Epithelial cell of proximal tubule (primary cell): ENCODE data around the gene TXK. TPM values are rescaled to one million over a fixed set of nuclear protein-coding genes. Genes with fewer than 3 reads are reported as not detected.

ENCODE experiments used
- DNase-seq: peaks from one replicate; pipeline ENCODE4 v3.0.0-alpha.2; 2011; ENCODE audit warnings: low read depth
- H3K4me3 ChIP-seq: 2 replicates; pipeline ENCODE4 v1.5.1; 2011; ENCODE audit warnings: low read depth, mild to moderate bottlenecking, low read length
- total RNA-seq: library from RNA; depleted of rRNA; stranded (reverse); fragments of >200 nt; gene quantifications from 2 replicates; pipeline ENCODE4 v1.2.3, GENCODE V29; 2015
- TF ChIP-seq, protein P1 (sequence below): conservative IDR thresholded peaks from 2 replicates; pipeline ENCODE4 v1.5.1; 2012; ENCODE audit warnings: low read depth, mild to moderate bottlenecking, low read length

The TXK gene
- total RNA-seq, 1 donor from 2014 or later = 2.0 TPM

DNA sequence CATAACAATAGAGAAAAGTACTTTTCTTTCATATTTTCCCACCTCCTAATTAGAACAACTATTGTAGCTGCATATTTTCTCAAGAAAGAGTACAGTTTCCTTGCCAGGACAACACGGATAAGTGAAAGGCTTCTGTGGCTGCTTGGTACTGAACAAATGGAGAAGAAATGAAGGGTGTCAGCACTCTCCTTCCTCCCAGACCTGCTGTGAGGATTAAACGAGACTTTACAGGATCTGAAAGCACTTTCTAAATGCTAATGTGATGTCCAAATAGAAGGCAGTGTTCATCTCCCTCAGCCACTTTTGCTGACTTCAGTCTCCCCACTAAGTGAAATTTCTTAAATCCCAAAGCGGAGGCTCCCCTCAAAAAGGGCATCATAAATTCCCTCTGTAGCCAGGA lies 103.6 kb downstream of the TXK start:
- TF ChIP-seq, protein P1, sequence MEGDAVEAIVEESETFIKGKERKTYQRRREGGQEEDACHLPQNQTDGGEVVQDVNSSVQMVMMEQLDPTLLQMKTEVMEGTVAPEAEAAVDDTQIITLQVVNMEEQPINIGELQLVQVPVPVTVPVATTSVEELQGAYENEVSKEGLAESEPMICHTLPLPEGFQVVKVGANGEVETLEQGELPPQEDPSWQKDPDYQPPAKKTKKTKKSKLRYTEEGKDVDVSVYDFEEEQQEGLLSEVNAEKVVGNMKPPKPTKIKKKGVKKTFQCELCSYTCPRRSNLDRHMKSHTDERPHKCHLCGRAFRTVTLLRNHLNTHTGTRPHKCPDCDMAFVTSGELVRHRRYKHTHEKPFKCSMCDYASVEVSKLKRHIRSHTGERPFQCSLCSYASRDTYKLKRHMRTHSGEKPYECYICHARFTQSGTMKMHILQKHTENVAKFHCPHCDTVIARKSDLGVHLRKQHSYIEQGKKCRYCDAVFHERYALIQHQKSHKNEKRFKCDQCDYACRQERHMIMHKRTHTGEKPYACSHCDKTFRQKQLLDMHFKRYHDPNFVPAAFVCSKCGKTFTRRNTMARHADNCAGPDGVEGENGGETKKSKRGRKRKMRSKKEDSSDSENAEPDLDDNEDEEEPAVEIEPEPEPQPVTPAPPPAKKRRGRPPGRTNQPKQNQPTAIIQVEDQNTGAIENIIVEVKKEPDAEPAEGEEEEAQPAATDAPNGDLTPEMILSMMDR = no peak
- no peak overlapping the region for H3K4me3 ChIP-seq

DNA sequence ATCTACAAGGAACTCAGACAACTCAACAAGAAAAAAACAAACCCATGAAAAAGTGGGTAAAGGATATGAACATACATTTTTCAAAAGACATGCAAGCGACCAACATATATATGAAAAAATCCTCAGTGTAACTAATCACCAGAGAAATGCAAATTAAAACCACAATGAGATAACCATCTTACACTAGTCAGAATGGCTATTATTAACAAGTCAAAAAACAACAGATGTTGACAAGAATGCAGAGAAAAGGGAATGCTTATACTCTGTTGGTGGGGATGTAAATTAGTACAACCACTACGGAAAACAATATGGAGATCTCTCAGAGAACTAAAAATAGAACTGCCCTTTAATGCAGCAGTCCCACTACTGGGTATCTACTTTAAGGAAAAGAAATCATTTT lies 105.4 kb downstream of the TXK start:
- H3K4me3 ChIP-seq = no peak overlapping the region
- DNase-seq = no peak
- TF ChIP-seq, protein P1 = no peak

More for the DNA sequence above, 103.6 kb downstream of the TXK start:
- DNase-seq = no peak

DNA sequence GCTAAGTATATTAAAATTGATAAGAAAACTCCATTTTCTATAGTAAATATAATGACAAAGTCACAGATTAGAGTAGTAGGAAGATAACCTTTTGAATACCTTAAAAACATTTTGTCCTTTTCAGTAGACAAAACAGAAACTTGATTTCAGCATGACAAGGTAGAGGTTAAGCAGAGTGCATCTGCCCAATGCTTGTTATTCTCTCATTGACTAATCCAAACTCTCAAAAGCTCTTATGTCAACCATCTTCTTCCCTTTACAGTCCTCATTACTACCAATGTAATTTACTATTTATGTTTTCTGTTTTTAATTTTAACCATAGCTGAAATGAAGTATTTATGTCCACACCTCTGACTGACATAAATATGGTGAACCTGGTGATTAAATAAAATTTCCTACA lies 106.4 kb downstream of the TXK start:
- no peak overlapping the region for H3K4me3 ChIP-seq
- TF ChIP-seq, protein P1 = no peak
- no peak for DNase-seq

DNA sequence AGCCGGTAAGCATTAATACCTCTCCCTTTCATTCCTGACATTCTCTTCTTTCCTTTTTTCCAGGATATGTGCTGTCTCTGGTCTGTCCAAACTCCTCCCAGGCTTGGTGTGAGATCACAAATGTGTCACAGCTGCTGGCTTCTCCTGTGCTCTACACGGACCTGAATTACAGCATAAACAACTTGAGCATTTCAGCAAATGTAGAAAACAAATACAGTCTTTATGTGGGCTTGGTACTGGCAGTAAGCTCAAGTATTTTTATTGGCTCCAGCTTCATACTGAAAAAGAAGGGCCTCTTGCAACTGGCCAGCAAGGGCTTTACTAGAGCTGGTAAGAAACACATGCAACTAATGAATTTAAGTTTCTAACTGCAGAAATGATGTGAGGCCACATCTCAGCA lies 109.0 kb downstream of the TXK start:
- TF ChIP-seq, protein P1 = no peak
- no peak overlapping the region for H3K4me3 ChIP-seq
- no peak for DNase-seq

DNA sequence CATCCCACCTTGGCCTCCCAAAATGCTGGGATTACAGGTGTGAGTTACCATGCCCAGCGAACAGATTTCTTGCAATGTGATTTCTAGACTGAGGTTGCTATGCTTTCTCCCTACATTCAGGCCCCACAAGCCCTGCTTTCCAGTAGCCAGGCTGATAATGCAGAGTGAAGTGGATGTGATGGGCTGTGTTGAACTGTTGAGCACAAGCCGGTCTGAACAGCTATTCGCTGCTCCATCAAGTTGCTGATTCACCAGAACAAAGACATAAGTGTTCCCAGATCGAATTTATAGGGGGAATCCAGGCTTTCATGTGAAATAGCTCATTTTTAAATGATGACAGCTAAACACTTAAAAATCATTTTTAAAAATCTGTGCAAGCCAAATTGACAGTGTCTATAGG lies 109.5 kb downstream of the TXK start:
- DNase-seq = no peak
- TF ChIP-seq, protein P1 = no peak
- H3K4me3 ChIP-seq = no peak overlapping the region

DNA sequence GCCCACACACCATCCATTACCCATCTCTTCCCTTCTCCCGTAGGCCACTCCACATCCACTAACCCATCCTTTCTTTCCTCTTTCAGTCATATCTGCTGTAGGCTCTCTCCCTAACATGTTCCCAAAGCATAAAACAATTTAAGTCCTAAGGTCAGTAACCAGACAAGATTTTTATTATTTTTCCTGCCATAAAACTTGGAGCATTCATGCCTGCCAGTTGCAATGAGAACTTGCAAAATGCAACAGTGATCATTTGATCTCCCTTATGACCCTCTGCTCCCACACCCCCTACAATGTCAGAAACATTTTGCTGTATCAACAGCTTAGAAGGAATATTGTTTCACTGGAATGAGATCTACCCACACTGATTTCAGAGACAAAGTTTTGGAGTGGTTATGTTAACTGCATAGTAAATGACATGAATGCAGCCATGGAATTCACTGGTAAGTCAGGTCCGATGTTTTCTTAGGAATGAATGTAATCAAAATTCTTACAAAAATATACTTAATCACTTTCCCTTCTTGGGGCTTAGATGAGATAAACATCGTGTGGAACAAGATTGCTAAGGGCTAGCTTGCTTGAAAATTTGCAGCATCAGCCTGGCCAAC lies 111.8 kb downstream of the TXK start:
- TF ChIP-seq, protein P1 = no peak
- H3K4me3 ChIP-seq = no peak overlapping the region
- DNase-seq = no peak

DNA sequence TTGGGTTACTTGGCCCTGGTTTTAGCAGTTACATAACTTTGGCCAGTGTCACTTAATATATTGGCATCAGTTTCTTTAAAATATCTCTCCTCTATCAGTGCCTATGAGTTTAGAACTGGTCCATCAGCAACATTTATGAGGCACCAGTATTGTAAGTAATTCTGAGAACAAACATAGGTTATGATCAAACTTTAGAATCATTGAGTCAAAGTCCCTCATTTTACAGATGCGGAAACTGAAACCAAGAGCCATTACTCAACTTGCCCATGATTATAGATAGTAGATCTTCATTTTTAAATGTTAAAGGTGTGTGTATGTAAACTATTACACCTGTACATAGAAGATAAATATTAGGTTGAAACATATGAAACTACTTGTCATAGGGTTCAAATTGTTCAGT lies 113.0 kb downstream of the TXK start:
- no peak for DNase-seq
- no peak overlapping the region for H3K4me3 ChIP-seq
- TF ChIP-seq, protein P1 = no peak
